ENCODE data around the gene ABCA6.
"Not testable (repeated sequence)": the region's sequence is repeated elsewhere in the genome, so short reads cannot be mapped to it uniquely, and the experiment has no call there.

ABCA6 gene

DNA sequence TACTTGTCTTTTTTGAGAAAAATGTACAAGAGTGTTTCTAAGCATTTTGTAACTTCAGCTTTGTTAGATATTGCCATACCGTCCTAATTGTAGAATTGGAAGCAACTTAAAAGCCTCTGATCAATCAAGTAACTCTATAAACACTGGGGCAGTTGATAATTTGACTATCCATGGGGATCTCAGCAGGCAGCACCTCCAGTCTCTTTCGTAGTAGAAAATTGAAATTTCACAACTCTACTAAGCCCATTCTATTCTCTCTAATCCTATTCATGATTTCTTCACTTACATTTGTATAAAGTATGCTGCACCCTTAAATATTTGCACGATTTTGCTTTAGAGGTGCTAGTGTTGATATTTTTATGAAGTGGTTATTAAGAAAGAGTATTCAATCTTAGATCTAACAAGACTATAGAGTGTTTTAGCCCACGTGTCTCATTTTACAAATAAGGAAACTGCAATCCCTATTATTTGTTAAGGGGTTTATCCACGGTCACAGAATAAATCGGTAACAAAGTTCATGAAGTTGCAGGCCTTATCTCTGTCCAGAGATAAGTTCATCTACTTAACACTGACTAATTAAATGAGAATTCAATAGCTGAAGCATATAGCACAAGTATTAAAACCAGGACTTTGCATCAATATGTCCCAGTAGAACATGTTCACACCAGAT is 10.9 kb downstream of the ABCA6 start:
- no peak for DNase-seq

DNA sequence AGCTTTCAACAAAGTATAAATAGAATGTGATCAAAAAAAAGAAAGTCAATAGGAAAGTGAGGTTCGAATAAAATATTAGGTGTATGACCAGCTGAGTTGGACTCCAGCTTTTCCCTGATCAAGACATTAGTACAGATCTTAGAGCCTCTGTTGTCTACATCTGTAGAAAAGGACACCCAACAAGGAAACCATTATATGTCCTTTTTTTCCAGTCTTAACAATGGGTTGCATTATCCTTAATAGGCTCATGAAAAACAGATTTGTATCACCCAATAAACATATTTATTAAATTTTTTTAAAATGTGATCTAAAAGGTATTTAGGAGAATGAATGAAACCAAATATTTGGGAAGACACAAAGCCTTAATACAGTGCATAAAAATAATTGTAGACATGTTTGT is 18.1 kb downstream of the ABCA6 start:
- DNase-seq = no peak

DNA sequence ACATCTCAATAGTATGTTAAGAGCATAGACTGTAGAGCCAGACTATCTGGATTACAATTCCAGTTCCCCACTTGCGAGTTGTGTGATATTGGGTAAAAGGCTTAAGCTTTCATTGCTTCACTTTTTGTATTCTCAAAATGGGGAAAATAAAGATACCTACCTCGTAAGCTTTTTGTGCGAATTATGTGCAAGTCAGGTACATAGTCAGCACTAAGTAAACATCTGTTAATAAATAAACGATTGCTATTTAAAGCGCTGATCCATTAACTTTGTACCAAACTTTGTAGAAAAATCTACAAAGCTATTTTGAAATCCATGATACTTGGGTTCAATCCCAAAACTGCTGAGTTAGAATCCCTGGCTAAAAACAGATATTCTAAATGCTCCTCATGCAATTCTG is 19.6 kb downstream of the ABCA6 start:
- DNase-seq = no peak

DNA sequence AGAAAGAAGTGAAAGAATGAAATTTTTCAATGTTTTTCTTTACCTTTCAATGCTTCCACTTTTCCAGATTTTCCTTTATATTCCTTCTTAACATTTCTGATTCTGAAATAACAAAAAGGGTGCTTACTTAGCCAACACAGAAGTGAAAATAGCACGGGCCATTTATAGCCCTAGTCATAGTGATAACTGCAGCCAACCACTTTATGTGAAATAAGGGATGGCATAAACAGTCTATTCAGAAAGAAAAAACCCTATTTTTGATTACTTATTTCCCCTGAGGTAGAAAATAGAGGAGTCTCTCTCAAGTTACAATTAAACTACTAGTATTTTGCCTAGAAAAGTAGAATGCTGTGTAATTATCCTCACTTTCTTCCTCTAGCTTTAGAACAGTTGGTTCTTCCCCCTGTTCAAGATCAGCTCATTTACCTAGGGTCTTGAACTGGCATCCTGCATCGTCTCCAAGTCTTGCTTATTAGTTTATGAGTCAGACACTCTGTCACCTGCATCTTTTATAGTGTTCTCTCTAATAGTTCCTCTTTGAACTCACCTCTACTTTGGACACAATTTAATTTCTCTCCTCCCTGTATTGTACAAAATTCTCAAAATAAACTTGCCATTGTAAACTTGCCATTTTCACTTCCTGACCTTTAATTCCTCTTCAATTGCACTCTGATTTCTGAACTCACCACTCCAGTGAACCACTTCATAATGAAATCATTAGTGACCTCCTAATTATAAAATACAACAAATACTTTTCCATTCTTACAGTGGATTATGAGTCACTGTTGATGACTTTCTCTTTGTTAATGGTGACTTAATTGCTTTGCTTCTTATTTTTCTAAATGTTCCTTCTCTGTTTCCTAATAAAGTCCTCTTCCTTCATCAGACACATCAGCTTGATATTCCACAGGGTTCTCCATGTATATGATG is 23.6 kb downstream of the ABCA6 start:
- no peak for DNase-seq

DNA sequence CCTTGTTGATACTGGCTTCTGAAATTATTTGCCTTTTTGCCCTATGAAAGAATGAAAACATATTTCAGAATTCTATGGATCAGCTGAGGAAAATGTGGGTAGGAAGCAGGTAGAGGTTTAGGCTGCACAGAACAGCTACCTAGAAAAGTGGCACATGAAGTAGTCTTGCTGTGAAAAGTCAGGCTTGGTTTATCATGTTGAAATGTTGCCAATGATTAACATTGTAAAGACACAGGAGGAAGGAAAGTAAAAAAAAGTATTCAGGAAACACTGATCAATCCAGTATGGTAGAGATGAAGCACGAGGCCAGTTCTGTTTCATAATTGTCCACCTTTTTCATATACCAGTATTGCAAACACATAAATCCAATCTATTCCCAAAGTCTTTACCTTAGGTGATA is 29.9 kb downstream of the ABCA6 start:
- DNase-seq = no peak

DNA sequence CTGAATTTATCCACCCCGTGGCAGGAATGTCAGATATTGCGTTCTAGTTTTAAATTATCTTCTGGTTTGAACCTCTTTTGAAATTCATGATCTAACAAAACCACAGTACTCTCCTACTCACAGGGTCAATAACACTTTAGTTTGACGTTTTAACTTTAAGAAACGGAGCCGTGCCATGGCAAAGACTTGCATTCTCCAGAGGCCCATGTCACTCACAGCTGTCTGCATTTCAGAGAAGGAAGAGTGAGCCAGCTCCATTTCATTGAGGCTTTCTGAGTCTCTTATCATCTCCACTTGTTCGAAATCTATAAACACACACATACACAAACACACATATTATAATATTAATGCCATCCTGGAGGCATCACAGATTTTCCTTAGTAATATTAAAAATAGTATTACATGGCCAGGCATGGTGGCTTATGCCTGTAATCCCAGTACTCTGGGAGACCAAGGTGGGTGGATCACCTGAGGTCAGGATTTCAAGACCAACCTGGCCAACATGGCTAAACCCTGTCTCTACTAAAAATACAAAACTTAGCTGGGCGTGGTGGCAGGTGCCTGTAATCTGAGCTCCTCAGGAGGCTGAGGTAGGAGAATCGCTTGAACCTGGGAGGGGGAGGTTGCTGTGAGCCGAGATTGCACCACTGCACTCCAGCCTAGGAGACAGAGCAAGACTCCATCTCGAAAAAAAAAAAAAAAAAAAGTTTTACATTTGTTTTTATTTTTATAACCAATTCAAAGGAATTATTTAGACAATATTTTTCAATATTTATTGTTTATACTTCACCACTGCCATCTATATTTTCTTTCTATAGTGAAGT is 35.6 kb downstream of the ABCA6 start:
- no peak for DNase-seq

DNA sequence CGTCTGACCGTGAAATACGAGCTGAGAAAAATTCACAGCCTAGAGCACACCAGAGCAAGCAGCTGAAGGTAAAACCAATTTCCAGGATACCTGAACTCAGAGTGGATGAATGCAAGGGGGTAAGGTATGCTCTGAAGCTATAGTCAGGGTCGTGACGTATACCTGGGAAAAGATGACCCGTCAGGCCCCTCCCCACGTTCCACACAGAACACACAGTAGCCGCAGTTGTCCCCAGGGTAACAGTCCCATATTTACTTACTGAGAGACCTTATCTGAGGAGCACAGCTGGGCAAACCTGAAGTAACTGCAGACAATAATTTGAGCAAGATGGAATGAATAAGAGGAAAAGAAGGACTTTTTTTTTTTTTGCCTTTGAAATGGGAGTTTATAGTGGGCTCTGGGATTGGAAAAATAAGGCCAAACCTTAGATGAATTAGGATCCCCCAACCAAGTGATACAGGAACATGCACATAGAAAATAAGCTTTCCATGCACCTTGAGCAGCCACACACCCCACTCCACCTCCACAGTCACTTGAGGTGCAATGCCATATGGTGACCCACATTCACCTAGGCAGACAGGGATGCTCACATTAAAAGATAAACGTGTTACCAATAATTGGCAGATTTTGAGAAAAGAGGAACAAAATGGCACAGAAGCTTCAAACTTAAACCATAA is 38.0 kb downstream of the ABCA6 start:
- DNase-seq = no peak

DNA sequence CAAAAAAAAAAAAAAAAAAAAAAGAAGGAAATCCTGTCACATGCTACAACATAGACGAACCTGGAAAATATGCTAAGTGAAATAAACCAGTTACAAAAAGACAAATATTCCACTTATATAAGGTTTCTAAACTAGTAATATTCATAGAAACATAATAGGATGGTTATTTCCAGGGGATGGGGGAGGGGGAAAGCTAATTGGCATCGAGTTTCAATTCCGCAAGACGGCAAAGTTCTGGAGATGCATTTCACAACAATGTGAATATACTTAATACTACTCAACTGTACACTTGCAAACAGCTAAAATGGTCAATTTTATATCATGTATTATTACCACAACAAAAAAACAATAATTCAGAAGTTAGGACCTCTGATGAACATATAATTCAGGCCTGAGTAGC is 43.1 kb downstream of the ABCA6 start:
- DNase-seq = no peak

DNA sequence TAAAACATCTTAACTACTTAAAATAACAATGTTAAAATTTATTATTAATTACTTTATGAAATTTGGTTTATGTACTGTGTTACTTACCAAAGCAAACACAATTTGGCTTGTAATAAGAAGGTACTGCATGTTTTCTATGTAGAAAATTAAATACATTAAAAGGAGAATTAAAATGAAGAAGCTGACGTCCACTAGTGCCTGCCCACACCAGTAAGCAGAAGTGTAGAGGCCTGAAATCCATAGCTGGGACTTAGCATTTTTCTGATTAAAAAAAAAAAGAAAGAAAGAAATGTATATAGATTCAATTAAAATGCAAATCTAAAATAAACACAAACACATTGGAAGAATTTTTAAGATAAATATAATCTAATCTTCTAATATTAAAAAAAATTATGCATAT is 45.2 kb downstream of the ABCA6 start:
- no peak for DNase-seq

DNA sequence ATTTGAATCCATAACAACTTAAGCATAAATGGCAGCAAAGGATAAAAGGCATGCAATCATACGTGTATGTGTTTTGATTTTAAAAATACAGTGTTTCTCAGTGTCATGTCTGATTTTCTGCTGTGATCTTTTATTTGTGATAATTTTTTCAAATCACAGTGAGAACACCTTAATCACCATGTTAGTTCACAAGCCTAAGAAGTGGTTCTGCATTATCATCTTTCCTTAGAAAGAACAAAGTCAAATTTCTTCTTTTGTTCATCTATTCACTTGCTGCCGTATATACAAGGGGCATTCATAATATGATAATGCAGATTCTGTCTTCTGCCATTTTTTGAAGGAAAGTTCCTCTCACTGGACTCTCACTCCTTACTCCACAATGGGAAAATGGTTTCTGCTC is 47.7 kb downstream of the ABCA6 start:
- no peak for DNase-seq

DNA sequence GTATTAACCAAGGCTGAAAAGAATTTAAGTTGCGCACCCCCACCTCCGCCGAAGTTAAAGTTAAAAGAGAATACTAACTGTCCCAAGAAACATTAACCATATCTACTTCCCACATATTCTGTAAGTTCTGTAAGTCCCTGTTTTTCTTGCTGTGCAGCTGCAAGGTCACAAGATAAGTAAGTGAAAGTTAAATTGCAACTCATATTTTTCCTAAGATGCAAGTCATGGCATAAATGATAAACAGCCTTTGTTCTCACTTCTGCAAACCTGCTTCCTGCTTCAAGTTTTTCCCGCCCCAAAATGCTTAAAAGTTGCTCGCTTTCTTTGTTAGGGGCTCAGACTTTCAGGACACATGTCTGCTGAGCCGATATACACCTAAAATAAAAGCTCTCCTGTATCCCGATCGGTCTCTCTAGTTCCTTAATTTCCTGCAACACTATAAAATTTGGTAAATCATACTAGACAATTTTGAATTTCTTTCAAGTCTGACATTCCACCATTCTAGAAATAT is 48.4 kb downstream of the ABCA6 start:
- no peak for DNase-seq

DNA sequence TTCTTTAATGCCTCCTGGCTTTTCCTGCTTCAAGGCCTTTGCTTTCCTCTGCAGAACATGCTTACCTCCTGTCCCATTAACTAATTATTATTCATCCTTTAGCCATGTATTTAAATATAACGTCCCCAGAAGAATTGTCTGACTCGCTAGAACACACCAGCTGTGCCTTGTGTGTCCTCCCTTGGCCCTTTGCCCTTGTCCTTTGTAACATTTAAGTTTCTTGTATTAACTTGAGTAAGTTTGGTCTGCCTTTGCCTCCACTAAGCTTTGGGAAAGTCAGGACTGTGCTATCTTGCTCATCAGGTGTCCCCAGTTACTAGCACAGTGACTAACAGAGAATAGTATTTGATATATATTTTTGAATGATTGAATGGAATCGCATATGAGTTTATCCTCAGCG is 51.3 kb downstream of the ABCA6 start:
- DNase-seq = no peak

DNA sequence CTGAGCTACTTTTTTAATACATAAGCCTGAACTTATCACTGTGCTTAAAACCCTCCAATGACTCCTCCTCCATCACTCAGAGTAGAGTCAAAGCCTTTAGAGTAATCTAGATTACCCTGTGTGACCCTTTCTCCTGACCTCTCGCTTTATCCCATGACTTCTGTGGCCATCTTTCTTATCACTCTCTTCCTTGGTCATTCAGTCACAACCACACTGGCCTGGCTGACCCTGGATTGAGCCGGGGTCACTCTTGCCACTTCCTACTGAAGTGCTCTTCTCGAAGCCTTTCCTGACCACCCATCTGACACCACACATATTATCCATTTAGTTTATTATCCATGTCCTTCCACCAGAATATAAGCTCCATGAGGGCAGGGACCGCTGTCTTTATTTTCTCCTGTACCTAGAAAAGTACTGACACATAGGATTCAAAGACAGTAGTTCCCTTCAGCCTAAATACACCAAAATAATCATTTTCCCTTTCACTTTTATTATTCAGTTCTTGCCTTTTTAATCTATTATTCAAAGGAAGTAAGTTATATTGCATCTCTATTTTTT is 53.0 kb downstream of the ABCA6 start:
- DNase-seq = no peak

DNA sequence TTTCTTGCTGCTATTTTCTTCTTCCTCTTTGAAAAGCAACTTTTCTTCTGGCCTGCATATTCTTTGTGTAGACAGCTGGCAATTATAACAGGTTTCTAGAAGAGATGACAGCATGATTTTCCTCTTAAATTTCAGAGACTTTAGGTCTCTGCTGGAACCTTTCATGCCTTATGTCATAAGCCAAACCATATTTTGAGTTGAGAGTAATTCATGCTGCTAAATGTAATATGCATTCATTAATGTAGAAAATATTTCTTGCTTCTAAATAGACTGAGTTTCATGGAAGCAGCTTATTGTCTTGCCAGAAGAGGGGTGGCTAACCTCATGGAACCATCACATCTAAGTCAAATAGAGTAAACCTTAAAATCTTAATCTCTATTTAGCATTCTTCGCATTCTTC is 55.1 kb downstream of the ABCA6 start:
- DNase-seq = no peak

DNA sequence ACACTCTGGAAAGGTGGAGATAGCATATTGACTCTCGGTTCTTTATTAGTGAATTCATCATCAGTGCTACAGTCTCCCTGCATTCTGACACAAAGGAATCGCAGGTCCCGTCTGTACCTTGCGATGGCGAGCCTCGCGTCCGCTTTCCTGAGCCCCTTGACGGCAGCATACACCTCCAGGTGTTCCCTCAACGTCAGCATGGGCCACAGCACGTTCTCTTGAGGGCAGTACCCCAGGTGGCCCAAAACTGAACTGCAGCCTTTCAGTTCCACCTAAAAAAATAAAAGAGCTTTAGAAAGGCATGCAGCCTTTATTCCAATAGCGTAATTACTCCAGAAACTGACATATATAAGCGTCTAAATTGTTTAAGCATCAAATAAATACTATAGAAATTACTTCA is 56.8 kb downstream of the ABCA6 start:
- DNase-seq = no peak

DNA sequence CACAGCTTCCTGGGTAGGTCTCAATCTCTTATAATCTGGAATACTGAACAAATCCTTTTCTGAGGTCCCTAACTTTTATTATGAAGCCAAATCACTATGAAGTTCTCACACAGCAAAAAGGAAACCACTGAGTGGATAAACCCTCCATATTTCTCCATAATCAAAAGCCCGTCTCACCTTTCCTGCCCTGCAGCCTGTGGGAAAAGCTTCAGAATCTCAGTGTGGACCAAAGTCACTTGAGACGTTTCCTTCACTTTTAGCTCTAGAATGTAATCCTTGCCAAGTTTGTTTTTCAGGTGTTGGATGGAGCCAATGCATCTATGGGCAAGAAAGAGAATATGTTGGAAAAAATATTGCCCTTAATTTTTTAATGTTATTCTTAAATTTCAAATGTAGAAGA is 59.0 kb downstream of the ABCA6 start:
- DNase-seq = no peak

DNA sequence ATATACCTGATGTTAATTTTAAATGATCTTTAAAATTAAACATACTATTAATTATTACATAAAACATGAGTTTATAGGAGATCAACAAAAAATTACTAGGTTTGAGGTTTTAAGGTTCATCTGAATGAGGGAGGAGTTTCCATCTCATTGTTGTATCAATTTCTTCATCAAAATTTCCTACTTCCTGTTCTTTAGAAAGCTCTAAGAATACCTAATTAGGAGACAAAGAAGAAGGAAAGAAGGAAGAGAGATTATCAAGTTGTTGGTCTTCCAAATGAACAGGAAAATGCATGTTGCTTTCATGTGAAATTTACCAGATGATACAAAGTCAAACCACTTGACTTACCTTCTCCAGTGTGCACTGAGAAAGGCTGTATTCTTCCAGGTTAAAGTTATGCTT is 62.8 kb downstream of the ABCA6 start:
- no peak for DNase-seq

DNA sequence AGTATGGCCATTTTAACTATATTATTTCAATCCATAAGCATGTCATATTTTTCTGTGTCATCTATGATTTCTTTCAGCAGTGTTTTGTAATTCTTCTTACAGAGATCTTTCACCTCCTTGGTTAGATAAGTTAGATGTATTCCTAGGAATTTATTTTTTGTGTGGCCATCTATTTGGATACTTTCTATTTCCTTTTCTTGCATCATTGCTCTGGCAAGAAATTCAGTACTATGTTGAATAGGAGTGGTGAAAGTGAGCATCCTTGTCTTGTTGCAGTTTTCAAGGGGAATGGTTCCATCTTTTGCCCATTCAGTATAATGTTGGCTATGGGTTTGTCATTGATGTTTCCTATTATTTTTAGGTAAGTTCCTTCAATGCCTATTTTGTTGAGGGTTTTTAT is 65.9 kb downstream of the ABCA6 start:
- DNase-seq = no peak

DNA sequence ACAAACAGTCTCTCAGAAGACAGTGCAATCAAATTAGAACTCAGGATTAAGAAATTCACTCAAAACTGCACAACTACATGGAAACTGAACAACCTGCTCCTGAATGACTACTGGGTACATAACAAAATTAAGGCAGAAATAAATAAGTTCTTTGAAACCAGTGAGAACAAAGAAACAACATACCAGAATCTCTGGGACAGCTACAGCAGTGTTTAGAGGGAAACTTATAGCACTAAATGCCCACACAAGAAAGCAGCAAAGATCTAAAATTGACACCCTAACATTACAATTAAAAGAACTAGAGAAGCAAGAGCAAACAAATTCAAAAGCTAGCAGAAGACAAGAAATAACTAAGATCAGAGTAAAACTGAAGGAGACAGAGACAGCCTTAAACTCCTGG is 68.3 kb downstream of the ABCA6 start:
- DNase-seq = not testable (repeated sequence)

DNA sequence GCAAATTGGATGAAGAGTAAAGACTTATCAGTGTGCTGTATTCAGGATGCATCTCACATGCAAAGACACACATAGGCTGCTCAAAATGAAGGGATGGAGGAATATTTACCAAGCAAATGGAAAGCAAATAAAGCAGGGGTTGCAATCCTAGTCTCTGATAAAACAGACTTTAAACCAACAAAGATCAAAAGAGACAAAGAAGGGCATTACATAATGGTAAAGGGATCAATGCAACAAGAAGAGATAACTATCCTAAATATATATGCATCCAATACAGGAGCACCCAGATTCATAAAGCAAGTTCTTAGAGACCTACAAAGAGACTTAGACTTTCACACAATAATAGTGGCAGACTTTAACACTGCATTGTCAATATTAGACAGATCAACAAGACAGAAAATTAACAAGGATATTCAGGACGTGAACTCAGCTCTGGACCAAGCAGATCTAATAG is 68.9 kb downstream of the ABCA6 start:
- DNase-seq = not testable (repeated sequence)

DNA sequence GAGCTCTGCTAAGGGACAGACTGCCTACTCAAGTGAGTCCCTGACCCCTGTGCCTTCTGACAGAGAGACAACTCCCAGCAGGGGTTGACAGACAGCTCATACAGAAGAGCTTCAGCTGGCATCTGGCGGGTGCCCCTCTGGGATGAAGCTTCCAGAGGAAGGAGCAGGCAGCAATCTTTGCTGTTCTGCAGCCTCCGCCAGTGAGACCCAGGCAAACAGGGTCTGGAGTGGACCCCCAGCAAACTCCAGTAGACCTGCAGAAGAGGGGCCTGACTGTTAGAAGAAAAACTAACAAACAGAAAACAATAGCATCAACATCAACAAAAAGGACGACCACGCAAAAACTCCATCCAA is 70.5 kb downstream of the ABCA6 start:
- DNase-seq = not testable (repeated sequence)
